HG03442 (cell line): ENCODE results near the gene PIAS4.

ENCODE experiments used
- ATAC-seq: cut with Tn5 transposase; IDR thresholded peaks from one replicate; pipeline ENCODE4 v1.9.1; 2021; ENCODE audit warnings: mild to moderate bottlenecking, moderate library complexity; ENCODE audit not compliant: unreplicated experiment

Gene PIAS4

GRCh38 chr19:4019578-4019977, 12.0 kb downstream of the PIAS4 start:
- no peak for ATAC-seq

GRCh38 chr19:4023600-4024398, 16.3 kb downstream of the PIAS4 start:
- ATAC-seq = no peak

- ATAC-seq = no peak
Measured at GRCh38 chr19:4025317-4025716, 17.8 kb downstream of the PIAS4 start.

GRCh38 chr19:4027146-4027545, 19.6 kb downstream of the PIAS4 start:
- ATAC-seq = no peak

GRCh38 chr19:4028334-4029246, 21.1 kb downstream of the PIAS4 start:
- no peak for ATAC-seq

- no peak for ATAC-seq
Measured at GRCh38 chr19:4029247-4029614, 21.7 kb downstream of the PIAS4 start.

GRCh38 chr19:4030552-4030951, 23.0 kb downstream of the PIAS4 start:
- ATAC-seq = no peak

- ATAC-seq = no peak
Measured at GRCh38 chr19:4030981-4031380, 23.4 kb downstream of the PIAS4 start.

GRCh38 chr19:4031420-4031819, 23.9 kb downstream of the PIAS4 start:
- no peak for ATAC-seq

- no peak for ATAC-seq
Measured at GRCh38 chr19:4032436-4032835, 24.9 kb downstream of the PIAS4 start.

- ATAC-seq = no peak
Measured at GRCh38 chr19:4033028-4033956, 25.8 kb downstream of the PIAS4 start.

GRCh38 chr19:4034048-4035017, 26.8 kb downstream of the PIAS4 start:
- no peak for ATAC-seq

GRCh38 chr19:4035018-4035566, 27.6 kb downstream of the PIAS4 start:
- ATAC-seq = no peak

- no peak for ATAC-seq
Measured at GRCh38 chr19:4035582-4035981, 28.0 kb downstream of the PIAS4 start.

GRCh38 chr19:4036576-4037300, 29.2 kb downstream of the PIAS4 start:
- ATAC-seq = no peak

- ATAC-seq = no peak
Measured at GRCh38 chr19:4037301-4037949, 29.9 kb downstream of the PIAS4 start.

- ATAC-seq = no peak
Measured at GRCh38 chr19:4038057-4038456, 30.5 kb downstream of the PIAS4 start.

- ATAC-seq = no peak
Measured at GRCh38 chr19:4038661-4039423, 31.3 kb downstream of the PIAS4 start.
